Mucosa of gallbladder (tissue), 1 donor: Measurements from ENCODE around the gene PML. TPM values are rescaled to one million over a fixed set of nuclear protein-coding genes. Genes with fewer than 3 reads are reported as not detected.
"Not testable (repeated sequence)": the region's sequence is repeated elsewhere in the genome, so short reads cannot be mapped to it uniquely, and the experiment has no call there.

Experiments used
- DNase-seq: peaks from one replicate; pipeline ENCODE4 v3.0.0-alpha.2; 2020; ENCODE audit warnings: low spot score
- total RNA-seq: library from RNA; stranded (reverse); gene quantifications from one replicate; pipeline ENCODE4 v1.2.1, GENCODE V29; 2021
- donor health status: DM: no; HTN: no; CAD: no.

PML gene
- total RNA-seq, 1 donor from 2014 or later, result 59.6 TPM

- no peak for DNase-seq
Observed at GRCh38 chr15:73957785-73958184, 36.7 kb upstream of the PML start.

- no peak for DNase-seq
Observed at GRCh38 chr15:73959012-73959581, 35.4 kb upstream of the PML start.

- no peak for DNase-seq
Observed at GRCh38 chr15:73959801-73960200, 34.7 kb upstream of the PML start.

- DNase-seq, result not testable (repeated sequence)
Observed at GRCh38 chr15:73960472-73961070, 33.9 kb upstream of the PML start.

GRCh38 chr15:73962433-73962832 lies 32.1 kb upstream of the PML start:
- no peak for DNase-seq

GRCh38 chr15:73964736-73965093 lies 29.8 kb upstream of the PML start:
- DNase-seq, result peak; percentile 83

- DNase-seq, result no peak
Observed at GRCh38 chr15:73965094-73965757, 29.3 kb upstream of the PML start.

- no peak for DNase-seq
Observed at GRCh38 chr15:73965758-73966113, 28.8 kb upstream of the PML start.

- DNase-seq, result no peak
Observed at GRCh38 chr15:73968461-73968860, 26.1 kb upstream of the PML start.

- no peak for DNase-seq
Observed at GRCh38 chr15:73969151-73969759, 25.3 kb upstream of the PML start.

- DNase-seq, result peak; percentile 89
Observed at GRCh38 chr15:73972984-73973682, 21.4 kb upstream of the PML start.

GRCh38 chr15:73973683-73974200 lies 20.8 kb upstream of the PML start:
- DNase-seq, result not testable (repeated sequence)

- DNase-seq, result not testable (repeated sequence)
Observed at GRCh38 chr15:73975440-73976125, 18.9 kb upstream of the PML start.

GRCh38 chr15:73978896-73979295 lies 15.6 kb upstream of the PML start:
- no peak for DNase-seq

GRCh38 chr15:73979636-73980035 lies 14.9 kb upstream of the PML start:
- no peak for DNase-seq

GRCh38 chr15:73981761-73982221 lies 12.7 kb upstream of the PML start:
- no peak for DNase-seq

GRCh38 chr15:73982222-73982962 lies 12.1 kb upstream of the PML start:
- DNase-seq, result peak; percentile 68

- DNase-seq, result peak; percentile 60
Observed at GRCh38 chr15:73983211-73983727, 11.2 kb upstream of the PML start.

- no peak for DNase-seq
Observed at GRCh38 chr15:73983773-73984172, 10.7 kb upstream of the PML start.

GRCh38 chr15:73984208-73984979 lies 10.1 kb upstream of the PML start:
- no peak for DNase-seq
